GM03348 (cell line): ENCODE measurements around the gene PLIN5.

Experiments
- DNase-seq: peaks from one replicate; pipeline ENCODE4 v3.0.0; 2012; ENCODE audit warnings: low spot score

PLIN5 gene

DNA sequence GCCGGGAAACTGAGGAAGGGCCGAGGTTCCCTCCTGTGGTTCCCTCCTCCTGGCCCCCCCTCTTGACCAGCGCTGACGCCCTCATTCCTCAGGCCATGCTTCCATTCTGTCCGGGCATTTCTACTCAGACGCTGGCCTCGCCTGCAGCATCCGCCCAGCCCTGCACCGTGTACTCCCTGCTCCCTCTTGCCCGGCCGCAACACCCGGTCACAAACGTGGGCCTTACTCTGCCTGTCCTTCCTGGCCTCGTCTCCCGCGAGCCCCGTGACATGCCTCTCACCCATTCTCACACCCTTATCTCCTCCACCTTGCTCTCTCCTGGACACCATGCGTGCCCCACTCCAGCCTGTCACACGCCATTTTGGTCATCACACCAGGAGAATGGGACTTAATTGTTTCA is 51.6 kb downstream of the PLIN5 start:
- no peak for DNase-seq

DNA sequence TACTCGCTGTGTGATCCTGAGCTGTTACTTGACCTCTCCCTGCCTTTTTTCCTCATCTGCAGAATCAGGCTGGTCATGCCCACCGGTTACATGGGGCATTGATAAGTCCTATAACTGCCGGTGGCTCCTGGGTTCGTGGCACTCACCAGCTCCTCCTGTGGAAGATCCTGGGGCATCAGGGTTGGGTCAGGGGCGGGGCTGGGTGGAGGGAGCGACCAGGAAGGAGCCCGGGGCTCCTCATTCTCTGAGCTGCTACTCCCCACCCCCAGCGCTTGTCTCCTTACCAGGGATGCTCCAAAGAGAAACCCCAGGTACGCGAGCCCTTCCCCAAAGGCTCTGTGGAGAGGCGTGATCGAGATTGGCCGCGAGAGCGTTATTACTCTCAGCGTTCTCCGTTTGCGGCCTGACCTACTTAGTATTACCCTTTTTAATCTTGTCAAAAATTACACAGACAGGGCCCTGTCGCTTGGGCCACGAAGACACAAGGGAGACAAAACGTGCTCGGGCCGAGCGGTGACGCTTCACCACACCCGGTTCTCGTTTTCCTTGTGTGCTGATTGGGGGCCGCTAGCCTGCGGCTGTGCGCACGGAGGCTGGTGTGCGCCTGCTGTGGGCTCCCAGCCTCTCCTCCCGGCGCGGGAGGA is 52.2 kb downstream of the PLIN5 start:
- no peak for DNase-seq

DNA sequence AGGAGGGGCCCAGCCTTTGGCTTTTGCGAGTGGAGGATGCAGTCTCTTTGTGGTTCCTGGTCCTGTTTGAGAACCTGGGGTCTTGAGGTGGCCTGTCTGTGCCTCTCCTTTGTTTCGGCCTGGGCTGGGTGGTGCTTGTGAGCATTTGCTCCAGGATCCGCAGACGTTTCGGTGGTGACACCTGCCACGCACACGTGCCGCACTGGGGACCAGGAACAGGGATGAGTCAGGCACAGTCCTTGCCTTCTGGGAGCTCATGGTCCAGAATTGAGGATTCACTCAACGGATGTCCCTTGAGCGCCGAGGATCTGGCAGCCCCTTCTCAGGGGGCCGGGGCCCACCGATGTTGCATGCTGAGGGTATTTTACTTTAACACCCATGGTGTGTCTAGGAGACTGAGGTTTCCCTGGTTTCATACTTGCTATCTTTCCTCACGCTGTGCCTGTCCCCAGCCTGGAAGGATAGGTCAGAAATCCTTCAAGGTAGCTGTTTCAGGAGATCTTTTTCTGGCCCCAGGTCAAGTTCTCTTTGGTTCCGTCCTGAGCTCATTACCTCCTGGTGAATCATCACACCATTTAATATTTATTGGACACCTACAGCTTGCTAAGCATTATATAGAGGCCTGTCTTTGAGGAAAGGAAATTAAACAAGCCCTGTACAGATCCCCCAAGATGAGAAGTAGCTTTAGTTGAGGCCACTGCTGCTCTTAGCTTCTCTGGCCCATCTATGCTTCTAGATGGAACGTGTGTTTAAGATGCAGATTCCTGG is 57.8 kb downstream of the PLIN5 start:
- no peak for DNase-seq

DNA sequence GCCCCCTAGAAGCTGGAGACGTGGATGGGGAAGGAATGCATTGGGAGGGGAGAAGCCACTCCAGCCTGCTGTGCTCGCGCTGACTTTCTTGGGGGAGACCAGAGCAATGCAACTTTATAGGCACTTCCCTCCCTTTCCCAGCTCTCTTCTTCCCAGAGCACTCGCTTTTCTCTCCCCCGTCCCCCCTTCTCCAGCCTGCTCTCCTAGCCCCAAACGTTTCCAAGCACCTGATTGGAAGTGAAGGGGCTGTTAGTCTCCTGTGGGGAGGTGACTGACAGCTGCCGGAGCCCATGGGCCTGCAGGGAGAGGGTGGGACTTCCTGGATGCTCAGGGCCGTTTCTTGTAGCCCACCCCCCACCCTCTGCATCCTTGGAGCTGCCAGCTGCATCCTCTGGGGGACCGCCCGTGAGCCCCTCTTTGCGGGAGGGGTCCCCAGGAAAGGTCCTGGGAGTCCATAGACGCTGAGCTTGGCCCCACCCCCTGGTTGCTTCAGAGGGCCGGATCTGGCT is 60.5 kb downstream of the PLIN5 start:
- DNase-seq: peak; percentile 81

DNA sequence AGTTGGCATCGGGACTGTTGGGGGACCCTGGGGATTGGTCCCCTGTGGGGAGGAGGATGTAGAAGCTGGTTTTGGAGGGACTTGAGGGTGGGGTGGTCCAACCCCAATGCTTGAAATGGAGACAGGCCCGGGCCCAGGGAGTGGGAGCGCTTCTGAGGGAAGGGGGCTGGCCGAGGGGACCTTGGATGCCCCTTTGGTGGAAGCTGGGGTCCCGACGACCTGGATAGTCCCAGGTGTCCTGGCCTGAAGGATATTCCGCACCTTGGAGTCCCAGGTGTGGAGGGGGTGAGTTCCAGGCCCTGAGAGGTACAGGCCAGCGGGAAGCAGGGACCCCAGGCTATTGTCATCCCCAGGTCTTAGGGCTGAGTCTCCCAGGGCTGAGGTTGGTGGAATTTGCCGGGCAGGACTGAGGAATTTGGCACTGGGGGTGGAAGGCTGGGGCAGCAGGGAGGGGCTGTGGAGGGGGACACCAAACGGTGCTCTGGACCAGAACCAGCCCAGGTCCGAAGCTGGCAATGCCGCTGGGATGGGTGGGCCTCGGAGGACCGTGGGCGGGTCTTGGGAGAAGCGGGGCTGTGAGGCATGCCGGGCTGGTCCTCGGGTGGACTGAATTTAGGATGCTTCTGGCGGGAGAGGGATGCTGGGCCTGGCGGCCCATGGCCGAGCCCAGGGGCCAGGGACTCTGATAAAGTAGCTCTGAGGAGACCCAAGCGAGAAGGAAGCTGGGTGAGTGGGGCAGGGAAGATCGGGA is 61.1 kb downstream of the PLIN5 start:
- peak; percentile 43 for DNase-seq

DNA sequence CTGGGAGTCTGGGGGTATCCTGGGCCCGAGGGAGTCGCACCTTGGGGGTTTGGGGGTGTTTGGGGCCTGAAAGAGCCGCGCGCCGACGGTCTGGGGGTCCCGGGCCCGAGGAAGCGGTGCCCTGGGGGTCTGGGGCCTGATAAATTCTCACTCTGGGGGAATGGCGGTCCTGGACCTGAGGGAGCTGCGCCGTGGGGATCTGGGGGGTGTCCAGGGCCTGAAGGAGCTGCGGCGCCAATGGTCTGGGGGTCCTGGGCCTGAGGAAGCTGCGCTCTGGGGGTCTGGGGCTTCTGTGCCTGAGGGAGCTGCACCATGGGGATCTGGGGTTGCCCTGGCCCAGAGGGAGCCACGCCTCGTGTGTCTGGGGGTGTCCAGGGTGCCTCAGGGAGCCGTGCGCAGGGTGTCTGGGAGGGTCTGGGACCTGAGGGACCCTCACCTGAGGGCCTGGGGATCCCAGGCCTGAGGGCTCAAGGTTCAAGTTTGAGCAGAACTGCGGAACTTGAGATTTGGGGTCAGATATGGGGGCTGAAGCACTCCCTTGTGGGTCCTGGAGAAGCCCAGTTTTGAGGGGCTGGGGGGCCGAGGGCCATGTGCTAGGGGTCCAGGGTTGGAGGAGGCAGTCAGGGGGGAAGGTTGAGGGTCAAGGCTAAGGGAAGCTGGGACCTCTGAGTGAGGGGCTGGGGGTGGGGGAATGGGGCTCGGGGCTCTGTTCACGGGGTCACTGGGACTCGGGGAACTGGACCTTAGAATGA is 61.8 kb downstream of the PLIN5 start:
- DNase-seq: peak; percentile 5
